ENCODE results near the gene LCP1. TPM values are rescaled to one million over a fixed set of nuclear protein-coding genes. Genes with fewer than 3 reads are reported as not detected.
A peak's percentile ranks its signal among the peaks of the same experiment; 100 is the strongest.

LCP1 gene
- total and polyA plus RNA-seq, 2 experiments from 2014 or later = 0.64 TPM; not detected in 1

DNA sequence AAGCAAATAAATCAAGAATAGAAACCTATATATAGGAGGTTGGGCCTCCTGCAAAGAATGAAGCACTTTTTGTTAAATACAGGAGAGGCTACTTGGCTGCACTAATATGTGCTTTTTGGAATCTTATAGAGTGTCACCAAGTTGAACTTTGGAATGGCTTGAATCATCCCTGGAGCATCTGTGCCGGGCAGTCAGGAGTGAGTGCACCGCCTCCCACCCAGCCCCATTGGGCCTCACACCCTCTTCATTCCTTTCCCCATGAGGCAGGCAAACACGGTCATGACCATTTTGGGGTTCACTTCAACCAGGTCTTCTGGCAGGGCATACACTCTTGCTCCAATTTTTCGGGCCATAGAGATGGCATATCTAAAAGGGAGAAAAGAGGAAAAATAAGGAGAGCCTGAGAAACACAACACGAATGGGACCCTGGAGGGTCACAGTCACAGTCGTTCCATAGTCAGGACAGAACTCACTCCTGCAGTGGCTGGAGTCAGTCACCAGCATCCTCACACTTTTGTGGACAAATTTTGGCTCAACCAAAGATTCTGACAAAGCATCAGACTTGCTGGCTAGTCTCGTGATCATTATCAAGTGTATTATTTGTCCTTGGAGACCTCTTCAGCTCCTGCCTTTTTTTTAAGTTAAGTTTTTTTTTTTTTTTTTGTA, 54.5 kb downstream of the LCP1 start:
- Histone ChIP-seq H3F3A (ENCODE audit: insufficient read depth) (no peaks in the 10 kb centered on the region), H3K4me1 (ENCODE audit: insufficient read depth) (peaks cover 7% of the 10 kb centered on the region), H3K36me3 (ENCODE audit: low read depth) (no peaks in the 10 kb centered on the region), H3K27ac (no peak overlapping the region), H3K79me2 (ENCODE audit: insufficient read depth) (no peaks in the 10 kb centered on the region), H3K4me2 (ENCODE audit: unreplicated experiment) (no peak overlapping the region), H3K4me3 (no peak overlapping the region), H4K20me1 (ENCODE audit: insufficient read depth) (no peaks in the 10 kb centered on the region), H2AFZ (no peak overlapping the region), H3K9me3 (ENCODE audit: low read depth) (no peaks in the 10 kb centered on the region), H3K27me3 (replicated peaks; ENCODE audit: insufficient read depth) (peaks cover 32% of the 10 kb centered on the region), H3K9ac (no peak overlapping the region), H3K9me2 (ENCODE audit: insufficient read depth) (no peaks in the 10 kb centered on the region)
- in situ Hi-C loops (cut with MboI) = no loop called here
- DNase-seq = no peak
- no peak for TF ChIP-seq EZH2phosphoT487 (IDR thresholded peaks at IDR 0.05; ENCODE audit: insufficient read depth, low read depth)
- no peak for TF ChIP-seq EZH2 (IDR thresholded peaks at IDR 0.05; ENCODE audit: insufficient read depth, poor library complexity, severe bottlenecking)
- 65 to 70% methylated on average over 7 of the region's 7 CpGs for WGBS, 2 experiments (ENCODE audit: low coverage in 1 of 2, low lambda C conversion rate in 2 of 2, missing lambda C conversion rate in 2 of 2)

DNA sequence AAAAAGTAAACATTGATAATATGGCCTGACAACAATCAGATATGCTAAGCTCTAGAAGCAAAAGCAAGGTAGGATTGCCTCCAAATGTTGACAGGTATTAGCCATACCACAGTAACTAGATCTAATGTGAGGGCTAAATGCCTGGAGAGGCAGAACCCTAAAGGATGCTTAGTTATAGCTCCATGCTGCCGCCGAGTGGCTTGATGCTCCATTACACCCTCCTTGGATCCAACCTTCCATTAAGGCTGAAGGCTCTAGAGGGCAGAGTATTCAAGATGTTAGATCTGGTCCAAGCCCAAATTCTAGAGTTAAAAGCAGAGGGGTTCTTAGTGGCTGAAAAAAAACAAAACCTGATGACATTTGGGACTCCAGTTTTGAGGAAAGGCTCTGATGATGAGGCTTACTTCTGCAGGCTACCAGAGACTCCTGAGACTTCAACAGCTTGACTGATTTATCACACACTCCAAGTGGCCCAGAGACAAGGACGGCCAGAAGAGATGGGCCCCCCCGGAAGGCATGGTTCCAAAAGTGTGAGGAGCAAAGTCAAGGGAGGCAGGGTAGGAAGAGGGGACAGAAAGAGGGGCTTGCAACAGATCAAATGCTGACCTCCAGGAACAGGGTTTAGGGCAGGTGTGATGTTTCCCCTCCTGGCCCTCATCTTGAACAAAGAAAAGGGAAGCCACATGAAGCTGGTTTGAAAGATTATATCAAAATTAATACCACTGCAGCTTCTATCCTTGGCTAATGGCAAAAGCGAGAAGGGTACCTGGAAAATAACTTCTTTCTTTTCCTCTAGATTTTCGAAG, 55.2 kb downstream of the LCP1 start:
- H3F3A ChIP-seq (ENCODE audit: insufficient read depth) = no peaks in the 10 kb centered on the region
- TF ChIP-seq EZH2 (IDR thresholded peaks at IDR 0.05; ENCODE audit: insufficient read depth, poor library complexity, severe bottlenecking) = no peak
- no peak for TF ChIP-seq EZH2phosphoT487 (IDR thresholded peaks at IDR 0.05; ENCODE audit: insufficient read depth, low read depth)
- in situ Hi-C loops (cut with MboI) = no loop called here
- no peak overlapping the region for H3K27ac ChIP-seq
- H3K9me3 ChIP-seq (ENCODE audit: low read depth) = no peaks in the 10 kb centered on the region
- no peaks in the 10 kb centered on the region for H3K79me2 ChIP-seq (ENCODE audit: insufficient read depth)
- no peak overlapping the region for H3K9ac ChIP-seq
- H3K4me2 ChIP-seq (ENCODE audit: unreplicated experiment) = no peak overlapping the region
- peaks cover 25% of the 10 kb centered on the region for H3K27me3 ChIP-seq (replicated peaks; ENCODE audit: insufficient read depth)
- H2AFZ ChIP-seq = no peak overlapping the region
- no peaks in the 10 kb centered on the region for H3K36me3 ChIP-seq (ENCODE audit: low read depth)
- WGBS, 2 experiments (ENCODE audit: low coverage in 1 of 2, low lambda C conversion rate in 2 of 2, missing lambda C conversion rate in 2 of 2) = 54% methylated on average over 6 of the region's 6 CpGs
- DNase-seq = peak; percentile 86
- H3K4me3 ChIP-seq = no peak overlapping the region
- no peaks in the 10 kb centered on the region for H4K20me1 ChIP-seq (ENCODE audit: insufficient read depth)
- H3K4me1 ChIP-seq (ENCODE audit: insufficient read depth) = peaks cover 7% of the 10 kb centered on the region
- no peaks in the 10 kb centered on the region for H3K9me2 ChIP-seq (ENCODE audit: insufficient read depth)

DNA sequence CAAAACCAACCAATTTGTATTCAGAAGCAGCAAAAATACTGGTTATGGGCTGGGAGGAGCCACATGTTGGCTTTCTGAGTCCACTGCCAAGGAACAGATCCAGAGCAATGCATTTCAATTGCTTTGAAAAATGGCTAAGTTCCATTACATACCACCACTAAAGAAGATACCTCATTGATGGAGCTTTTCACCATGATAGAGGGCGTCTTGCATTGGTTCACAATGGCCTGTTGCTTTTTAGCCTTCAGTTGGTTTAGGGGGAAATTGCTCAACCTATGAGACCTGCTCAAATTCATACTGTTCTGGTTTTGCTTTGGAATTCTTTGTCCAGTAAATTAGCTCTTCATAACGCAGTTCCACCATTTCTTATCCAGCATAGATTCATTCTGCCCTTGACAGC, 55.9 kb downstream of the LCP1 start:
- H3K4me2 ChIP-seq (ENCODE audit: unreplicated experiment) = no peak overlapping the region

DNA sequence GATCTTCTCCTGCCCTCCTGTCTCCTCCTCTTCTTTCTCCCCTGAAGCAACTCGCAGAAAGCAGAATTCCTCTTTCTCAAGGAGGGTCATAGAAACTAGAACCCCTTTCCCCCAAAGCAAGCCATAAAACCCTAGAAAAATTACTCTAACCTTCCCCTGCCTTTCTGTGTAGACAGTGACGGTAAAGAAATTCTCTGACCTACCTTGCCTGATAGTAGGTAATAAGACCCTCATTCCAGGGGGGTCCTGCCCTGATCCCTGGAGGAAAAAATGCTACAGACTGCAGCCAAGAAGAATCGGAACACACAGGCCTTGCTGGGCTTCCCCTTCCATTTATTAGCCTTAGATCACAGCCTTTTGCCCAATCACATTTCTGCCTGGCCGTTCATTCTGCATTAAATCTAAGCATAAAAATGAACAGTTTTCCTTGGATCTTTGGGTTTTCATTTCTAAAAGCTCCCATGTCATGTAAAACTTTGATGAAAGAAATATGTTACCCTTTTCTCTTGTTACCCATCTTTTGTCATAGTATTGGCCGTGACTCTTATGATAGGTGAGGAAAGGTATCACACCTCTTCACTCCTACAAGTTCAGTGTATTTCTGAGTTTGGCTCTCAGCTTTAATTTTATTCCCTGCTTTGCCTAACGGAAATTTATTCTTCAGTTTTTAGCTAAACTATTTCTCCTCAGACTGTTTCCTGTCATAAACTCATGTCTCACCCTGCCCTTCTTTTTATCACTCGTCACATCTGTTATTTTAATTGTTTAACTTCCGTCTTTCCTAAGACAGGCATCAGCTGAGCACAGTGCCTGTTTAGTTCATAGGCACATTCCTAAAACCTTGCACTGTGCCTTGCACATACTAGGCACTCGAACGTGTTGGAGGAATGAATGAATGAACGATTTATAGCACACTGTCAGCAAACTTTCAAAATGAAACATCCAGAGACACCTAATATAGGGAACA, 56.7 kb downstream of the LCP1 start:
- WGBS, 2 experiments (ENCODE audit: low coverage in 1 of 2, low lambda C conversion rate in 2 of 2, missing lambda C conversion rate in 2 of 2) = 29 to 38% methylated on average over 11 of the region's 11 CpGs
- TF ChIP-seq EZH2phosphoT487 (IDR thresholded peaks at IDR 0.05; ENCODE audit: insufficient read depth, low read depth) = no peak
- TF ChIP-seq EZH2 (IDR thresholded peaks at IDR 0.05; ENCODE audit: insufficient read depth, poor library complexity, severe bottlenecking) = no peak
- peaks cover 7% of the 10 kb centered on the region for H3K4me1 ChIP-seq (ENCODE audit: insufficient read depth)
- peak; percentile 6 for DNase-seq
- peaks cover 16% of the 10 kb centered on the region for H3K27me3 ChIP-seq (replicated peaks; ENCODE audit: insufficient read depth)
- peak overlapping the region; percentile 4 for H3K4me2 ChIP-seq (ENCODE audit: unreplicated experiment)
- no peak overlapping the region for H3K9ac ChIP-seq
- in situ Hi-C loops (cut with MboI) = no loop called here
- no peak overlapping the region for H2AFZ ChIP-seq
- no peaks in the 10 kb centered on the region for H4K20me1 ChIP-seq (ENCODE audit: insufficient read depth)
- no peaks in the 10 kb centered on the region for H3K9me2 ChIP-seq (ENCODE audit: insufficient read depth)
- no peak overlapping the region for H3K27ac ChIP-seq
- no peaks in the 10 kb centered on the region for H3K79me2 ChIP-seq (ENCODE audit: insufficient read depth)
- H3K36me3 ChIP-seq (ENCODE audit: low read depth) = no peaks in the 10 kb centered on the region
- H3K4me3 ChIP-seq = no peak overlapping the region
- no peaks in the 10 kb centered on the region for H3K9me3 ChIP-seq (ENCODE audit: low read depth)
- no peaks in the 10 kb centered on the region for H3F3A ChIP-seq (ENCODE audit: insufficient read depth)

More for the DNA sequence above, 55.9 kb downstream of the LCP1 start:
- Histone ChIP-seq H3K9me2 (ENCODE audit: insufficient read depth) (no peaks in the 10 kb centered on the region), H3K9me3 (ENCODE audit: low read depth) (no peaks in the 10 kb centered on the region), H2AFZ (no peak overlapping the region), H3K4me1 (ENCODE audit: insufficient read depth) (peaks cover 7% of the 10 kb centered on the region), H3K27ac (no peak overlapping the region), H3F3A (ENCODE audit: insufficient read depth) (no peaks in the 10 kb centered on the region), H3K4me3 (no peak overlapping the region), H3K36me3 (ENCODE audit: low read depth) (no peaks in the 10 kb centered on the region), H3K27me3 (replicated peaks; ENCODE audit: insufficient read depth) (peaks cover 23% of the 10 kb centered on the region), H3K79me2 (ENCODE audit: insufficient read depth) (no peaks in the 10 kb centered on the region), H3K9ac (no peak overlapping the region), H4K20me1 (ENCODE audit: insufficient read depth) (no peaks in the 10 kb centered on the region)
- in situ Hi-C loops (cut with MboI) = no loop called here
- WGBS, 2 experiments (ENCODE audit: low coverage in 1 of 2, low lambda C conversion rate in 2 of 2, missing lambda C conversion rate in 2 of 2) = 1 to 5% methylated on average over 2 of the region's 2 CpGs
- no peak for TF ChIP-seq EZH2phosphoT487 (IDR thresholded peaks at IDR 0.05; ENCODE audit: insufficient read depth, low read depth)
- TF ChIP-seq EZH2 (IDR thresholded peaks at IDR 0.05; ENCODE audit: insufficient read depth, poor library complexity, severe bottlenecking) = no peak
- DNase-seq = no peak

Data from GM23248 (cell line).